Kidney epithelial cell (primary cell): ENCODE results near the gene RPS6KB2. TPM values are rescaled to one million over a fixed set of nuclear protein-coding genes. Genes with fewer than 3 reads are reported as not detected.

Source experiments
- DNase-seq: peaks from one replicate; pipeline ENCODE4 v3.0.0-alpha.2; 2010; ENCODE audit warnings: low read depth
- H3K27me3 ChIP-seq: 2 replicates; pipeline ENCODE4 v1.6.0; 2011; ENCODE audit warnings: low read length; ENCODE audit not compliant: control insufficient read depth, insufficient read depth
- H3K36me3 ChIP-seq: 2 replicates; pipeline ENCODE4 v1.5.1; 2011; ENCODE audit warnings: low read length; ENCODE audit not compliant: control insufficient read depth, insufficient read depth
- H3K4me3 ChIP-seq: 2 replicates; pipeline ENCODE4 v1.5.1; 2011; ENCODE audit warnings: low read depth, mild to moderate bottlenecking, control low read depth, low read length
- total RNA-seq: library from RNA; depleted of rRNA; stranded (reverse); fragments of >200 nt; gene quantifications from 2 replicates; pipeline ENCODE4 v1.2.3, GENCODE V29; 2015
- TF ChIP-seq, protein P1 (sequence below): IDR thresholded peaks from 2 replicates; pipeline ENCODE4 v1.5.1; 2011; ENCODE audit warnings: mild to moderate bottlenecking, moderate library complexity, low read length, control low read depth, inconsistent platforms; ENCODE audit not compliant: insufficient read depth, poor library complexity, severe bottlenecking

The RPS6KB2 gene
- total RNA-seq, 1 donor from 2014 or later = 64.6 TPM

DNA sequence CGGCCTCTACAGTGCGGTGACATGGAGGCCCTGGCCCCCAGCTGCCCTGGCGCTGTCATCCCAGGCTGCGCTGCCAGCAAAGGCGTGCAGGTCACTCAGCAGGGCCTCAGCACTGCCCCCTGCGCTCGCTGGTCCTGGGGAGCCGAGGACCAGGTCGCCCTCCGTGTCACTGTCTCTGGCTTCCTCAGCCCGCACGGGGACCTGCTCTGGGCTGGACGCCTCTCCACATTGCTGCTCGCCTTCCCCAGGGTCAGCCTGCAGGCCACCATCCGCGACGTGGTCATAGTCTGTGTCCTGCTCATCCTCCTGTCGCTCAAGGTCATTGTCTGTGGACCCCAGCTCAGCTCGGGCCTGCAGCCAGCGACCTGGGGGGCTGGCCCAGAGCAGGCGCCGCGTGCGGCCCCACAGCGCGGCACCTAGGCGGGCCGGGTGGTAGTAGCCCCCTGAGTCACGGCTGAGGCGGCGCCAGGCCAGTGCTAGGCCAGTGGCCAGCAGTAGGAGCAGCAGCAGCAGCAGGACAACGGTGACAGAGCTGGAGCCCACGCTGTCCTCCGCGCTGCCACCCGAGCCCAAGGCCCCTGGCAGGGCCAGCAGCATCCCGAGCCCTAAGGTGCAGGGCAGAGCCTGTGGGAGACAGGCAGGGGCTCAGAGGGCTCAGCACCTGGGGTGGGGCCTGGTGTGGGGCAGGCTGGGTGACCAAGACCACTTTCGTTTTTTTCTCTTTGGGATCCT lies 7.6 kb downstream of the RPS6KB2 start:
- Histone ChIP-seq H3K4me3 (no peak overlapping the region), H3K36me3 (peaks cover 4% of the 10 kb centered on the region), H3K27me3 (no peaks in the 10 kb centered on the region)
- TF ChIP-seq, protein P1, sequence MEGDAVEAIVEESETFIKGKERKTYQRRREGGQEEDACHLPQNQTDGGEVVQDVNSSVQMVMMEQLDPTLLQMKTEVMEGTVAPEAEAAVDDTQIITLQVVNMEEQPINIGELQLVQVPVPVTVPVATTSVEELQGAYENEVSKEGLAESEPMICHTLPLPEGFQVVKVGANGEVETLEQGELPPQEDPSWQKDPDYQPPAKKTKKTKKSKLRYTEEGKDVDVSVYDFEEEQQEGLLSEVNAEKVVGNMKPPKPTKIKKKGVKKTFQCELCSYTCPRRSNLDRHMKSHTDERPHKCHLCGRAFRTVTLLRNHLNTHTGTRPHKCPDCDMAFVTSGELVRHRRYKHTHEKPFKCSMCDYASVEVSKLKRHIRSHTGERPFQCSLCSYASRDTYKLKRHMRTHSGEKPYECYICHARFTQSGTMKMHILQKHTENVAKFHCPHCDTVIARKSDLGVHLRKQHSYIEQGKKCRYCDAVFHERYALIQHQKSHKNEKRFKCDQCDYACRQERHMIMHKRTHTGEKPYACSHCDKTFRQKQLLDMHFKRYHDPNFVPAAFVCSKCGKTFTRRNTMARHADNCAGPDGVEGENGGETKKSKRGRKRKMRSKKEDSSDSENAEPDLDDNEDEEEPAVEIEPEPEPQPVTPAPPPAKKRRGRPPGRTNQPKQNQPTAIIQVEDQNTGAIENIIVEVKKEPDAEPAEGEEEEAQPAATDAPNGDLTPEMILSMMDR = no peak
- DNase-seq = no peak

DNA sequence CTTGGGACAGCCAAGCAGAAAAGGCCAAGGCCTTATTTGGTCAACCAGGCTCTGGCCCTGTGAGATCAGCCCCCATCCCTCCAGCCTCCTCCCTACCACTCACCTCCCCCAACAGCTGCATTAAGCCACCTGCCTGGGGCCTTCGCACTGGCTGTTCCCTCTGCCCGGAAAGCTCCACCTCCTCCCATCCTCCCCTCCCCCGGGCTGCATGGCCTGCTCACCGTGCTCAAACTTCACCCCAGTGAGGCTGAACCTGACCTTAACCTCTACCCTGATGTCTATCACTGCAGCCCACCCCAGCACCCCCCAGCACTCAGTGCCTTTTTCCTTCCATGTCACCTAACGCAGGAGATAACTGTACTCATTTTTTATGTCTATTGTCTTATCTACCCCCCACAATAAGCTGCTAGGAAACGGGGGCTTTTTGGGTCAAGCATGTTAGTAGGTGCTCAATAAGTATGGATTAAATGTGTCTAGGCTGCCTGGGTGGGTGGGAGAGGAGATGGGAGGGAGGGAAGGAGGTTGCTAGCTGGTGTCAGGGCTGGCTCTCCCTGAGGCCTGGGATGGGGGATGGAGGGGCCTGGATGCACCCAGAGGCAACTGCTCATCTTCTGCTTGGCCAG lies 8.3 kb downstream of the RPS6KB2 start:
- TF ChIP-seq, protein P1 = no peak

DNA sequence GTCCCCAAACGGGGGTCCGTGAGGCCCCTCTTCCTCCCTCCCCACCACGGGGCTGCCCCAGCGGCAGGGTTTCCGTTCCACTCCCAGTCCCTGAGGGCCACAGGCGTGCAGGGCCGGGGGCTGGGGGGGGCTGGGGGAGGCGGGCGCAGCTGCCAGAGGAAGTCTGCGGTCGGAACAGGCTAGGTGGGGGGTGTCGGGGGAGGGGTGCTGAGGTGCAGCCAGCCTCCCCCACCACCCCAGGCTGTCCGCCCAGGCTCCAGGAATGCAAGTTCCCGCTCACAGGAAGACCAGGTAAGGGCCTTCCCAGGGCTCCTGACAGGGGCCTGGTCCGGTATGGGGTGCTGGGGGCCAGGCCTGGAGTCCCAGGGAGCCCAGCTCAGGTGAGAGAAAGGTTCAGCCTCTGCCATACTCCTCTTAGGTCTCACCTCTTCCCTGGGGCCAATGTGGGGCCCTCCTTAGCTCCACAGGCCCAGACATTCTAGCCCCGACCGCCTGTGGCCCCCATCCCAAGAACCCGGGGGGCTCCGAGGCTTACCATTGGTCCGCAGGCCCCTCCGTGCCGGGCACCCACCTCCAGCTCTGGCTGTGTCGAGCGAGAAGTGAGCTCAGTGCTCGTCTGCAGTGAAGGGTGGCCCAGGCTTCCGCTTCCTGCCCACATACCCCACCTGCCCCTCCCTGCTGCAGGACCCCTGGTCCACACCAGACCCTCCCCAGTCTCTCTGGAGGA lies 9.0 kb downstream of the RPS6KB2 start, which contains the start of gene PTPRCAP:
PTPRCAP (minus strand) TSS at position 601 of the 727 bp plus-strand sequence; CDS start at position 538, 63 bp downstream.
- no peaks in the 10 kb centered on the region for H3K27me3 ChIP-seq
- TF ChIP-seq, protein P1 = no peak

More for the DNA sequence above, 8.3 kb downstream of the RPS6KB2 start:
- no peak for DNase-seq
- Histone ChIP-seq H3K27me3 (no peaks in the 10 kb centered on the region), H3K36me3 (peaks cover 4% of the 10 kb centered on the region), H3K4me3 (no peak overlapping the region)

DNA sequence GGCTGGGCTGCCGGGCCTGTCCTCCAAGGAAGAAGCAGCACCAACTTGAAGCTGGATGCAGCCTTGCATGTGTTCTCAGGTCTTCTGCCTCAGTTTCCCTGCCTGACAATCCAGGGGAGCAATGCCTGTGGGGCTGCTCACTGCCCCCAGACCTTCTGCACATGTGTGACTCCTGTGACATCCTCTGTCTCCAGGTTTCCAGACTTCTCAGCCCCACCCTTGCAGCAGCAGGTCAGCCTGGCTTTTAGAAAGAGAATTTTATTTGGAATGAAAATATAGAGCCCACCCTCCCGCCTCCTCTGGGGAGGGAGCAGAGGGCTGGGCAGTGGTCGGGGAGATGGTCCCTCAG lies 9.5 kb downstream of the RPS6KB2 start:
- Histone ChIP-seq H3K36me3 (peaks cover 4% of the 10 kb centered on the region), H3K27me3 (no peaks in the 10 kb centered on the region), H3K4me3 (no peak overlapping the region)
- no peak for DNase-seq
- TF ChIP-seq, protein P1 = no peak

More for the DNA sequence above, 9.0 kb downstream of the RPS6KB2 start, which contains the start of gene PTPRCAP:
- DNase-seq = no peak
- H3K36me3 ChIP-seq = peaks cover 4% of the 10 kb centered on the region
- no peak within 1 kb of the TSS for H3K4me3 ChIP-seq

DNA sequence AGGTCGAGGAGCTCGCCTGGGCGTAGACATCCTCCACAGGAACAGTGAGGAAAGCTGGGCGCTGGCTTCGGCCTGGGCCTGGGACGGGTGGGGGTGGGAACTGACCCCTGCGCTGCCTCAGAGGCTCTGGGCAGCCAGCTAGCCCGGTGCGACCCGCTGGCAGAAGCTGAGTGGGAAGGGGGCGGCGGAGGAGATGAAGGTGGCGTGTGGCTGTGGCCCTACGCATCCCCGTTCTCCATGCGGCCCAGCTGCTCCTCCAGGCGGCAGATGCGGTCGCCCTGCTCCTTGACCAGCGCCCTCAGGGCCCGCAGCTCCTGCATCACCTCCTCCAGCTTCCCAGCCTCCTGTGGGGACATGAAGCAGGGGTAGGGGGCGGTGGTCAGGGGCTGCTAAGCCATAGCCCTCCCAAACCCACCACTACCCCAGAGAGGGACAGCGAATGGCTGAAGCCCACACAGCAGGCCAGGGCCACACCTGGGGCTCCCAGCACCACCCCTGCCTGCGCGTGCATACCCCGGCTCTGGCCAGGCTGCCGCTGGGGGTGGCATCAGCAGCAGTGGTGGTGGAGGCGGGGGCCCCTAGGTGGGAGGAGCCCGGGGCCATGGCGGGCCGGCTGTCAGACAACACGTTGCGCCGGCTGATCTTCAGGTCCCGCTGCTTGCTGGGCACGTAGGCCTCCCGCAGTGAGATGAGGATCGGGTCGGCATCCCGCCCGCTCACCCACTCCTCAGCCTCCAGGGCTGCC lies 10.0 kb downstream of the RPS6KB2 start:
- no peak overlapping the region for H3K4me3 ChIP-seq
- H3K36me3 ChIP-seq = peaks cover 4% of the 10 kb centered on the region
- no peaks in the 10 kb centered on the region for H3K27me3 ChIP-seq
- DNase-seq = no peak
- TF ChIP-seq, protein P1 = no peak
